ENCODE measurements around the gene FLOT1. TPM values are rescaled to one million over a fixed set of nuclear protein-coding genes. Genes with fewer than 3 reads are reported as not detected.

Gene FLOT1
- total RNA-seq, 1 experiment from 2014 or later, result 111 TPM

DNA sequence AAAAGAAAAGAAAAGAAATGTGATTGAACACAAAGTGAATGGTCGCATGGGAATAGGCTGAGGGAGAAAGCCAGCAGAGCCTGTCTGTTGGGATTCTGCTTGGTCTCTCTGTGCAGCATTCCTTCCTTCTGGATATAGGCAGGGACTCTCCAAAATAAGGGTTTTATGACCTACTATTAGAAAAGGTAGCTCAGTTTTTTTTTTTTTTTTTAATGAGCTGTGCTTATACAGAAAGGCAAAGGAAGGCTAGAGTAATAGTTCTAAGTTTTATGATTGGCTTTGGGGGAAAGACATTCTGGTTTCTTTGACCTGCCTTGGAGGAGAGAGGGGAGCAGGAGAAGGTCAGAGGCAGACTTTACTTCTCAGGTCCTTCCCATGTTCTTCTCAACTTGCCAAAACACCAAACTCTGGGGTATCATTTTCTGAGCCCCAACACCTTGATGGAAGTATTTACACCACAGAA is 20.7 kb upstream of the FLOT1 start:
- H3K56ac ChIP-seq (ENCODE audit: insufficient read length, low read depth, low read length), result no peak overlapping the region
- no peak overlapping the region for H2BK120ac ChIP-seq (ENCODE audit: low read depth, low read length, poor library complexity, severe bottlenecking)
- no peak overlapping the region for H4K8ac ChIP-seq (replicated peaks; ENCODE audit: insufficient read length, low read depth, low read length)
- peaks cover 18% of the 10 kb centered on the region; the same call in 1 of the 2 replicates for H3K4me1 ChIP-seq (ENCODE audit: insufficient read depth, low read length)
- Mint-ChIP-seq H3K4me3 (peak overlapping the region in 1 of 2 experiments; percentile 61; a peak in 2 of 5 replicates), H3K9me3 (no peaks in the 10 kb centered on the region), H3K27me3 (ENCODE audit: low read depth) (no peaks in the 10 kb centered on the region; the same call in 1 of the 2 replicates), H3K27ac (peak overlapping the region; percentile 58 to 98 (median 78); a peak in 6 of 7 replicates), H3K36me3 (ENCODE audit: insufficient read depth in 1 of 3, low read depth in 3 of 3) (no peaks in the 10 kb centered on the region; a peak in 1 of 7 replicates), H3K4me1 (peaks cover 53 to 69% of the 10 kb centered on the region in 2 experiments)
- H3K9ac ChIP-seq (ENCODE audit: extremely low read depth, insufficient read length, low read length), result peak overlapping the region; percentile 39
- H2AK5ac ChIP-seq (ENCODE audit: insufficient read length, low read length), result no peak overlapping the region
- no peaks in the 10 kb centered on the region for H3K79me1 ChIP-seq (ENCODE audit: insufficient read depth, low read depth, low read length, poor library complexity, severe bottlenecking)
- no peak overlapping the region for H3K4me2 ChIP-seq (ENCODE audit: insufficient read depth, insufficient read length, low read length)
- H3K14ac ChIP-seq (ENCODE audit: insufficient read depth, low read length), result peak overlapping the region; percentile 55; the same call in 1 of the 2 replicates
- H3K27me3 ChIP-seq (ENCODE audit: insufficient read depth, low read length), result no peaks in the 10 kb centered on the region
- H2BK5ac ChIP-seq (ENCODE audit: insufficient read length, low read length), result peak overlapping the region; percentile 36
- H2BK20ac ChIP-seq (ENCODE audit: low read depth, low read length, poor library complexity, severe bottlenecking), result no peak overlapping the region
- H3K23me2 ChIP-seq (ENCODE audit: insufficient read length, low read depth, low read length, poor library complexity, severe bottlenecking), result no peaks in the 10 kb centered on the region
- H3T11ph ChIP-seq (ENCODE audit: low read length), result no peak overlapping the region
- H3K79me2 ChIP-seq (ENCODE audit: insufficient read depth, low read length), result no peaks in the 10 kb centered on the region
- H4K20me1 ChIP-seq (ENCODE audit: control insufficient read depth, insufficient read depth, insufficient read length), result no peaks in the 10 kb centered on the region
- TF ChIP-seq CTCF (conservative IDR thresholded peaks at IDR 0.05), result no peak
- no peaks in the 10 kb centered on the region for H3K9me3 ChIP-seq (ENCODE audit: control insufficient read depth, low read depth, low read length)
- H2BK15ac ChIP-seq (ENCODE audit: low read depth, low read length), result no peak overlapping the region
- WGBS (ENCODE audit: extremely low coverage, insufficient read length, low lambda C conversion rate), result no CpG with 5 or more reads among the region's 1 CpG
- peak overlapping the region; percentile 85 for H3K27ac ChIP-seq (ENCODE audit: insufficient read length, low read depth, low read length)
- no peak overlapping the region for H2AFZ ChIP-seq (ENCODE audit: low read length)
- peak overlapping the region; percentile 44 for H4K5ac ChIP-seq (ENCODE audit: insufficient read length, low read depth, low read length)
- DNase-seq, result no peak
- H2BK12ac ChIP-seq (ENCODE audit: insufficient read length, low read depth, low read length), result no peak overlapping the region
- no peak overlapping the region for H3K4ac ChIP-seq (ENCODE audit: low read depth, low read length)
- no peak overlapping the region for H3K18ac ChIP-seq (ENCODE audit: insufficient read length, low read depth, low read length)
- H3K23ac ChIP-seq (ENCODE audit: insufficient read length, low read depth, low read length), result no peak overlapping the region
- H4K91ac ChIP-seq (ENCODE audit: insufficient read length, low read depth, low read length), result peak overlapping the region; percentile 31

Data from H9 (cell line).